Measurements from ENCODE around the gene CCM2. TPM values are rescaled to one million over a fixed set of nuclear protein-coding genes. Genes with fewer than 3 reads are reported as not detected.
A peak's percentile ranks its signal among the peaks of the same experiment; 100 is the strongest.
"Not testable (repeated sequence)": the region's sequence is repeated elsewhere in the genome, so short reads cannot be mapped to it uniquely, and the experiment has no call there.

The CCM2 gene
- total RNA-seq, 1 donor from 2014 or later: 19.7 TPM

GRCh38 chr7:44982535-44982923 is 17.5 kb upstream of the CCM2 start:
- no peak for DNase-seq

DNA sequence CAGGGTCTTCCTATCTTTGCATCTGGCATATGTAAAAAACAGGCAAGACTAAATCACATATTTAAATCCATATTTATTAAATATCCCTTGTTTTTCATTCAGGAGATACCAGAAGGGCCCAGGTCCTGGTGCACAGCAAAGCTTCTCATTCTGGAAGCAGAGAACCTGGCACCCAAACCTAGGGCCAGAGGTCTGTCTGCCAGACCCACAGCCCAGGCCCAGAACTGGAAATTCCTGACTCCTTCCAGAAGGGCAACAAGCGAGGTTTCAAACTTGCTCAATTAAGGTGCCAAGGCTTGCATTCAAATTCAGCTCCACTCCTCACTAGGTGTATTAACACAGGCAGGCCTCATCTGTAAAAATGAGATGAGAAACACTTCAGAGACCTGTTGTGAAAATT is 17.0 kb upstream of the CCM2 start:
- no peak for DNase-seq

DNA sequence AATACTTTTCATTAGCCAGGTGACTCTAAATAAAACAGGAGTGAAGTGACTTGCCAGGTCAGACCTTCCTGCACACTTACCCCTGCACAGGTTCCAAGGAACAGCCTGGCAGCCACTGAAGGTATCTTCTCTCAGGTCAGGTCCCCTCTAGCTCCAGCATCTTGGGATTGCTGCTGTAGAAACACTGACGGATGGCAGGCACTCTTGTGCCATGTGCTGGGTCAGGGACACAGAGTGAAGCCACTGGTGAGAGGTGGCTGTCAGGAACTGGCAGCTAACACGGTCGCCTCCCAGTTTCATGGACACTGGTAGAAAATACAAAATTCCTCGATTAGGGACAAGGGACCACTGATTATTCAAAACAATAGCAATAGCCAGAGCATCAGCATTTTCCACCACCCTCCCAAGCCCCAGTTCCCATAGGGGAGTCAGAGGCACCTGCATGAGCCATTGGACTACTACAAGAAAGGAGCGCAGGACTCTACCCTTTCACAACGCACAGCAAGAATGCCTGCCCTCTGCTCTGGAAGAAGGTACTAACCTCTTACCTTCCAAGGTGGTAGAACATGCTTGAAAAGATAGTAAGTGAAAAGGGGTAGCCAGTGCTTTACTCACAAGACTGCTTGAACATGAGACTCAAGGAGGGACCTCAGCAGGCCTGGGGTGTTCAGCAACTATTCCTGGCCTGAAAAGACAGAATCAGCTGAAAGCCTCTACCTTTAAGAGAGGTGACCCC is 16.1 kb upstream of the CCM2 start:
- DNase-seq: no peak

GRCh38 chr7:44984478-44984758 is 15.6 kb upstream of the CCM2 start:
- DNase-seq: no peak

DNA sequence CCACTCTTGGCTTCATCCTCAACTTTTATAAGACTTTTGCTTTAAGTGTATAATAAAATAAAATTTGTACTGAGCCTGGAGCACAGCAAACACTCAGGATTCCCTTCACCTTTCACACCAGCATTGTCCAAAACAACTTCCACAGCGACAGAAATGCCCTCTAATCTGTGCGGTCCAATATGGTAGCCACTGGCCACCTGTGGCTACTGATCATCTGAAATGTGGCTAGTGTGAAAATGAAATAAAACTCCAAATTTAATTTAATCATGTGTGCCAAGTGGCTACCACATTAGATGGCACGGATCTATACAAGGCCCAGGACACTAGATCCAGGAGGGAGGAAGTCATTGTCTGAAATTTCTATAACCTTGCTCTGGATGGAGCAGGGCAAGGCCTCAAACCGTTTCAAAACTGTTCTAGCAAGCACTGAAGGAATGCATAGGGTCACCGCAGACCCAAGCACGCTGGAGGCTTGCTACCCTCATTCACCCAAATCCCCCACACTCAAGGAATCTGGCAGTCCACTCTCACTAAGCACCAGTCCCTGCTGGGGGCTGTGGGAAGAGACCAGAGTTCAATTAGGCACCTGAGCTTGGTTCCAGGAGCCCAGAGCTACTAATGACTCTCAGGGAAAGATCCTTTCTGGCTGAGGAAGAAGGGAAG is 14.8 kb upstream of the CCM2 start:
- DNase-seq: no peak

- no peak for DNase-seq
Observed at GRCh38 chr7:44985900-44986217, 14.1 kb upstream of the CCM2 start.

GRCh38 chr7:44986218-44987053 is 13.6 kb upstream of the CCM2 start:
- peak; percentile 96 for DNase-seq

GRCh38 chr7:44987457-44987856 is 12.5 kb upstream of the CCM2 start:
- no peak for DNase-seq

DNA sequence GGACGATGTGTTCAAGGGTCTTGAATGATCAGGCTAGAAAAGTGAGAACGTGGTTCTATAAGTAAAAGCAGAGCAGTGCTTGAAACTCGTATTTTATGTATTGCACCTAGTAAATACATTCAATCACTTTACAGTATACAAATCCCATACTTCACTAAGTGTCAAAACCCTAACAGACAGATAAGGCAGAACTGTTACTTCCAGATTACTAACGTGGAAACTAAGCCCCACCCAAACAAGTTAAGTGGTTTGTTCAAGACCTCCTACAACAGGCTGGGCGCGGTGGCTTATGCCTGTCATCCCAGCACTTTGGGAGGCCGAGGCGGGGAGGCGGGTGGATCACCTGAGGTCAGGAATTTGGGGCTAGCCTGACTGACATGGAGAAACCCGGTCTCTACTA is 12.0 kb upstream of the CCM2 start:
- DNase-seq: no peak

GRCh38 chr7:44988701-44989100 is 11.3 kb upstream of the CCM2 start:
- DNase-seq: no peak

- DNase-seq: no peak
Observed at GRCh38 chr7:44989132-44989531, 10.9 kb upstream of the CCM2 start.

DNA sequence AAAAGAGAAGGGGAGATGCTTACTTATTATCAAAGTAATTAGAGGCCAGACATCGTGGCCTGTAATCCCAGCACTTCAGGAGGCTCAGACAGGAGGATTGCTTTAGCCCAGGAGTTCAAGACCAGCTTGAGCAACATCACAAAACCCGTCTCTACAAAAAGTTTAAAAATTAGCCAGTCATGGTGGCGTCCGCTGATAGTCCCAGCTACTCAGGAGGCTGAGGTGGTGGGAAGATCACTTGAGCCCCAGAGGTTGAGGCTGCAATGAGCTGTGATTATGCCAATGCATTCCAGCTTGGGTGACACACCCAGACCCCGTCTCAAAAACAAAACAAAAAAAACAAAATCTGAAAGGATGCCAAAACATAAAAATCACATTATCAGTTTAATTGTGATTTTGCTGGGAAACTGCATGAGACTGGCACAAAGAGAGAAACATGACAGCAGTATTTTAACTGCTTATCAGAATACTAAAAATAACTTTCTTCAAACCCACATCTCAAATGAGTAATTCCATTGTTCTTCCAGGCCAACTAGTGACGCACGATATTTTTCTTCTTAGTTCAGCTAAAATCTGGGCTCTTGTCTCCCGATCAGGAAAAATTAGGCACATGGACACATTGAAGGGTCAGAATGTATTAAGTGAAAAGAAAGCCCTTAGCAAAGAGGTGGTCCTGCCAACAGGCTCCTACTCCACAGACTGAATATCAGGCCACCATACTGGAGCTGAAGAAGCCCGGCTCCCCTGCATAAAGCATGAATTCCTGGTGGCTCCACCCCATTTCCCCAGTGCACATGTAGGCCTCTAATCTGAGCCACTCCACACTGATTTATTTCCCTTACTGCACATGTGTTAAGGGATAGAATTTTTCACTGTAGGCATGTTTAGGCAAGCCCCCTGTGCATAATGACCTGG is 9.6 kb upstream of the CCM2 start:
- DNase-seq: peak; percentile 36

GRCh38 chr7:44992004-44992795 is 7.8 kb upstream of the CCM2 start:
- DNase-seq: not testable (repeated sequence)

GRCh38 chr7:44994877-44995554 is 5.0 kb upstream of the CCM2 start:
- DNase-seq: no peak

DNA sequence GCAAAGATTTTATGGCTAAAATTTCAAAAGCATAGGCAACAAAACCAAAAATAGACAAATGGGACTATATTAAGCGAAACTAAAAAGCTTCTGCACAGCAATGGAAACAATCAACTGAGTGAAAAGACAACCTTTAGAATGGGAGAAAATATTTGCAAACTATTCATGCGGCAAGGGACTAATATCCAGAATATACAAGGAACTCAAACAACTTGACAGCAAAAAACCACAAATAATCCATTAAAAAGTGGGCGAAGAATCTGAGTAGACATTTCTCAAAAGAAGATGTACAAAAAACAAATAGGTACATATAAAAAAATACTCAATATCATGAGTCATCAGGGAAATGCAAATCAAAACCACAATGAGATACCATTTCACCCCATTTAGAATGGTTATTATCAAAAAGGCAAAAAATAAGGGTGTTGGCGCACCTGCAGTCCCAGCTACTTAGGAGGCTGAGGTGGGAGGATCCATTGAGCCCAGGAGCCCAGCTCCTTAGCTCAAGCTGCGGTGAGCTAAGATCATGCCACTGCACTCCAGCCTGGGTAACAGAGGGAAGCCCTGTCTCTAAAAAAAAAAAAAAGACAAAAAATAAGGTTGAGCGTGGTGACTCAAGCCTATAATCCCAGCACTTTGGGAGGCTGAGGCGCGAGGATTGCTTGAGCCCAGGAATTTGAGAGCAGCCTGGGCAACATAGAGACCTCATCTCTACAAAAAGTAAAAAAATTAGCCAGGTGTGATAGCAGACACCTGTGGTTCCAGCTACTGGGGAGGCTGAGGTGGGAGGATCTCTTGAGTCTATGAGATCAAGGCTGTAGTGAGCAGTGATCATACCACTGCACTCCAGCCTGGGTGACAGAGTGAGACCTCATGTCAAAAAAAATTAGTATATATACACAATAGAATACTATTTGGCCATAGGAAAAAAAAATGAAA is 4.2 kb upstream of the CCM2 start:
- DNase-seq: no peak

DNA sequence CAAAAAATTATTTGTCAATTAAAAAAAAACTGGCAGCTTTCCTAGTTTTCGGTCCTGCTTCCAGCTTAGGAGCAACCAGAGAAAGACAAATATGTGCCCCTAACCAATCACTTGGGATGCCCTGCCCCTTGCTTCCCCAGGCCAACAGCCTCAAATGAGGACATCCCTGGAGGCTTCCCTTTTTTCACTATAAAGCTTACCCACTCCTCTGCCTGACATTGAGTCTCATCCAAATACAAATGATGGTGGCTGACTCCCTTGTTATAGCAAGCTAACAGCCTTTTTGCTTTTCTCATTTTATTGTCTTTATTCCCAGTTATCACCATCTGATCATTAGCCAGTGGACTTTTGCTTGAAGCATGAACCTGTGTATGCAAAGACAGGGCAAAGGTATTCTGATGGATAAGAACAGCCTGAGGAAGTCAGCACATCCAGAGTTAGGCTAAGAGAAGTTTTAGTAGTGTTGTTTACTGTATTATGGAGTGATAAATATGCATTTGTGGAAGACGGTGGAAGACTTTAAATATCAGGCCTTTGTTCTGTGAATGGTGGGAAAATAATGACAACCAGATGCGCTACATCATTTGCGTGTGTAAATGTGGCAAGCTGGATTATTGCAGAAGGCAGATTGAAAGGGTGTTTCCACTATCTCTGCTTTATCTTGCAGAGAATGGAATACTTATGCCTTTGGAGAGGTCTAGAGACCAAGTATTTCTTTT is 1.7 kb upstream of the CCM2 start:
- DNase-seq: peak; percentile 45

DNA sequence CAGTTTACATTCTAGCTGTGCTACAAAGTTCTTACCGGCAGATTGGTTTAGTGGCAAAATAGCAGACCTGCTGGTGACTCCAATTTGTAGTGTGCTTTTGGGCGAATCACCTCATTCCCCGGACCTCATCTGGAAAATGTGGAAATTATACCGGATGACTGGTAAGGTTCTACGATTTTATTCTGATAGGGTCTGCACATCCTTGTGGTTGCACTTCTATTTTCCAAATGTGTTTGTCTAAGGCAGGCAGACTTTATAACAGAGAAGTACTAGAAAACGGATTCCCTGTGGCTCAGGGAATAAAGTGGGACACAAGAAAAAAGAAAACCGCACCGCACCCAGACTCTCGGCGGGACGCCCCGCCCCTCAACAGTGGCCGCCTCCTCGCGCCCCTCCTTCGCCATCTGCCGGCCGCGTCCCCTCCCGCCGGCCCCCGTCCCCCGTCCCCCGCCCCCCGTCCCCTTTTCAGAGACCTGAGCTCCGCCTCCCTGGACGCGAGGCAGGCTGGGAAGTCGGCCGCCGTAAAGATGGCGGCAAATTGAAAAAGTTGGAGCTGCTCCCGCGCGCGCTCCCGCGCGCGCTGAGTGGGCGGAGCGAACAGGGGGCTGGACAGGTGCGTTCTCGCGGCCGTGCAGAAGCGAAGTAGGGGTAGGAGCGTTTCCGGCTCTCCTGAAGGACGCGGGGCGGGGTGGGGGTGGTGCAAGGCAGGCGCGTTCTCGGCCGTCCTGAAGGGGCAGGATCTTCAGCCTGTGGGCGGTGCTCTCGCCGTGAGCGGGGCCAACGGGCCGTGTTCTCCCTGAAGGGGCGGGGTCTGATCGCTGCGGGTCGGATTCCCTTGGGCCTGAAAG is 532 bp upstream of the CCM2 start:
- DNase-seq: peak; percentile 98

GRCh38 chr7:45001138-45001694 is 1.2 kb downstream of the CCM2 start:
- DNase-seq: no peak

Data from skin of body (tissue), 2 donors.